ENCODE results near the gene CCPG1.

The CCPG1 gene

GRCh38 chr15:55387027-55387426, 21.1 kb downstream of the CCPG1 start:
- no peak for DNase-seq (ENCODE audit: low spot score)

- no peak for DNase-seq (ENCODE audit: low spot score)
Observed at GRCh38 chr15:55383687-55384086, 24.5 kb downstream of the CCPG1 start.

GRCh38 chr15:55381595-55381994, 26.6 kb downstream of the CCPG1 start:
- DNase-seq (ENCODE audit: low spot score), result no peak

- DNase-seq (ENCODE audit: low spot score), result no peak
Observed at GRCh38 chr15:55379095-55379494, 29.1 kb downstream of the CCPG1 start.

GRCh38 chr15:55372701-55373440, 35.3 kb downstream of the CCPG1 start:
- DNase-seq (ENCODE audit: low spot score), result no peak

- DNase-seq (ENCODE audit: low spot score), result no peak
Observed at GRCh38 chr15:55366981-55367380, 41.2 kb downstream of the CCPG1 start.

- DNase-seq (ENCODE audit: low spot score), result no peak
Observed at GRCh38 chr15:55362641-55363040, 45.5 kb downstream of the CCPG1 start.

GRCh38 chr15:55361048-55361447, 47.1 kb downstream of the CCPG1 start:
- no peak for DNase-seq (ENCODE audit: low spot score)

- DNase-seq (ENCODE audit: low spot score), result no peak
Observed at GRCh38 chr15:55360256-55360655, 47.9 kb downstream of the CCPG1 start.

- no peak for DNase-seq (ENCODE audit: low spot score)
Observed at GRCh38 chr15:55358471-55358870, 49.7 kb downstream of the CCPG1 start.

GRCh38 chr15:55357774-55358173, 50.4 kb downstream of the CCPG1 start:
- no peak for DNase-seq (ENCODE audit: low spot score)

- DNase-seq (ENCODE audit: low spot score), result no peak
Observed at GRCh38 chr15:55356985-55357585, 51.1 kb downstream of the CCPG1 start.

GRCh38 chr15:55353025-55353424, 55.1 kb downstream of the CCPG1 start:
- no peak for DNase-seq (ENCODE audit: low spot score)

- DNase-seq (ENCODE audit: low spot score), result no peak
Observed at GRCh38 chr15:55349282-55349681, 58.9 kb downstream of the CCPG1 start.

GRCh38 chr15:55348281-55348778, 59.8 kb downstream of the CCPG1 start:
- DNase-seq (ENCODE audit: low spot score), result no peak

- DNase-seq (ENCODE audit: low spot score), result no peak
Observed at GRCh38 chr15:55344206-55344605, 64.0 kb downstream of the CCPG1 start.

GRCh38 chr15:55343168-55343567, 65.0 kb downstream of the CCPG1 start:
- no peak for DNase-seq (ENCODE audit: low spot score)

GRCh38 chr15:55337160-55337559, 71.0 kb downstream of the CCPG1 start:
- no peak for DNase-seq (ENCODE audit: low spot score)

- DNase-seq (ENCODE audit: low spot score), result no peak
Observed at GRCh38 chr15:55334997-55335396, 73.2 kb downstream of the CCPG1 start.

GRCh38 chr15:55334371-55334770, 73.8 kb downstream of the CCPG1 start:
- no peak for DNase-seq (ENCODE audit: low spot score)

GRCh38 chr15:55327387-55327786, 80.8 kb downstream of the CCPG1 start:
- DNase-seq (ENCODE audit: low spot score), result no peak

GRCh38 chr15:55322467-55322866, 85.7 kb downstream of the CCPG1 start:
- DNase-seq (ENCODE audit: low spot score), result no peak

GRCh38 chr15:55320963-55321362, 87.2 kb downstream of the CCPG1 start:
- no peak for DNase-seq (ENCODE audit: low spot score)

- DNase-seq (ENCODE audit: low spot score), result no peak
Observed at GRCh38 chr15:55320238-55320550, 88.0 kb downstream of the CCPG1 start.
